Skin epidermis (tissue), 12 donors: Measurements from ENCODE around the gene APLF.
A peak's percentile ranks its signal among the peaks of the same experiment; 100 is the strongest.
"Not testable (repeated sequence)": the region's sequence is repeated elsewhere in the genome, so short reads cannot be mapped to it uniquely, and the experiment has no call there.

Experiments
- H3K27ac ChIP-seq, 21 experiments: fragments of 200-600 bp; sonication (generic) in 11 of 21; one replicate each; pipeline ENCODE4 v1.5.0; 2020; ENCODE audit warnings: mild to moderate bottlenecking in 3 of 21, inconsistent platforms in 2 of 21, moderate library complexity in 2 of 21
- H3K4me3 ChIP-seq, 7 experiments: fragments of 200-600 bp; sonication (generic) in 2 of 7; one replicate each; pipeline ENCODE4 v1.5.0; 2020; ENCODE audit warnings: inconsistent platforms in 2 of 7, mild to moderate bottlenecking in 2 of 7, moderate library complexity in 1 of 7

Gene APLF

DNA sequence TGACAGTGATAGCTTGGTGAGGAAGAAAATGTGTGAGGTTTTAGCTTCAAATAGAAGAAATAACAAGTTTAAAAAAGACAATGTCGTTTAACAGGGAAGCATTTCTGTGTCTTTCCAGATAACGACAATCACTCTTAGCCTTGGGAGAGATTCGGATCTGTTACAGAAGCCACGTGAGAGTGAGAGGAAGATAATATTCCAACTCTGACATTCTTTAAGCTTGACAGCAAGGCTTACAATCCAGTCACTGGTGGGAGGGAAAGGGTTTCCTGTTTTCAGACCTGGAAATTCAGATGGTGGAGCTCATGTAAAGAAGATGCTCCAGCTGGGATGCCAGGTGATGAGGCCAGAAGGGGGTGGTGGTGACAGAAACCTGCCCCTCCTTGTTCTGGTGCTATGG lies 31.1 kb upstream of the APLF start:
- H3K27ac ChIP-seq, result peak overlapping the region in 8 of 21 experiments; percentile 27 to 71 (median 58)

DNA sequence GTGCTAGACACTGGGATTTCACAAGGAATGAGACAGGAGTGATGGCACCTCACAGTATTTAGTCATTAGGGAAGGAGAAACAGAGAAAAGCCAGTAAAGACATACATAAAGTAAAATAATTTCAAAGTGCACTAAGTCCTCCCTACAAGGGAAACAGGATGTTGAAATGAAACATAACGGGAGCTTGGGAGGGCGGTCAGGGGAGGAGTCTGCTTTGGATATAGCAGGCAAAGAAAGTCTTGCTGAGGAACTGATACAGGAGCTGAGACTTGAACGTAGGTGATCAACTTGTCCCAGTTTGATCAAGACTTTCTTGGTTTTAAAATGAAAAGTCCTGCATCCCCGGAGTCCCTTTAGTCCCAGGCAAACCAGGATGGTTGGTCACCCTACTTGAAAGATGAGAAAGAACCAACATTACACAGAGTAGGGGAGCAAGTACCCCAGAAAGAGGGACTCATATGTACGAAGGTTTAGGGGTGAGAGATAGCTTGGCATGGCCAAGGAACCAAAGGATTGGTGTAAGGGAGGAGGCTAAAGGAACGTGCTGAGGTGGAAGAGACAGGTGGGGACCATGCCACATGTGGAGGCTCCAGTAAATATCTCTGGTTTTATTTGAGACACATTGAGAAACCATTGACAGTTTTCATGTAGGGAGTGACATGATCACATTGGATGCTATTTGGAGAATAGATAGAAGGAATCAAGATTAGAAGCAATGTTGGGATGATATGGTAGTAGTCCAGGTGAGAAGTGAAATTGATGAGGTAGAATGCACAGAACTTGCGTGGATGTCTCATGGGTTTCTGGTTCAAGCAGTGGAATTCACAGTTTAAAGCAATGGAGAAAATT lies 28.7 kb upstream of the APLF start:
- Histone ChIP-seq H3K4me3 (no peak overlapping the region), H3K27ac (peak overlapping the region in 1 of 21 experiments; percentile 24)

More for the DNA sequence above, 31.1 kb upstream of the APLF start:
- no peak overlapping the region for H3K4me3 ChIP-seq

DNA sequence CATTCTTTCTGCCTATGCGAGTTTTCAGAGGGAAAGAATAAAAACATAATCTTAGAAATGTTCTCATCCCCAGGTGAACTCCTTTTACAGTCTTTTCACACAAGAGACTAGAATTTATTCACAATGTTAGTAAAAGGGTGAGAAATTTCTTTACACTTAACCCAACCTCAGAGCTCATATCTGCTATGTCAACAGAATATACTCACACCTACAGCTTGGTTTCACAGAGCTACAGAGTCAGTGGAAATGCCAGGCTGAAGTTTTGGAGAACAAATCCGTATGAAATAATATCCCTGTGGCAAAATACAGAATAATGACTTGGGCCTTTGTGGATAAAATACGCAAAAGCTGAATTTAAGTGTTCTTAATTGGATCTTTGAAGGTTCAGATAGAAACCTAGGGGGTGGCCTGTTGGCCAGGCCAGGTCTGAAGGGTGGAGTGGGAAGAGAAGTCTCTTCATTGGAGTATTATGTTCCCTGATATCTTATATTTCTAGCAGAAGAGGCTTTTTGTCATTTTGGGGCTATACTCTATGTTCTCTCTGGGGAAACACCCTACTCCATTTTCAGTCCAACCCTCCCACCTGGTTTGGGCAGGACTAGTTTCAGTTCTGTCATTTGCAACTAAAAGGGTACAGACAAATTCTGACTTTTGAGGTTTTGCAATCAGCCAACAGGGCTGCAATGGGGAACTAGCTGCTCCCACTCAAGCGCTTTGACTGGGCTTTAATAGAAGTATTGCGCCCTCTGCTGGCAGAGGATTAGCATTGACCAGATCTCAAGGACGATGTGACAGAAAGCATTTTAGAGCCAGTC lies 26.0 kb upstream of the APLF start:
- H3K4me3 ChIP-seq, result no peak overlapping the region
- peak overlapping the region in 8 of 21 experiments; percentile 19 to 72 (median 40) for H3K27ac ChIP-seq

DNA sequence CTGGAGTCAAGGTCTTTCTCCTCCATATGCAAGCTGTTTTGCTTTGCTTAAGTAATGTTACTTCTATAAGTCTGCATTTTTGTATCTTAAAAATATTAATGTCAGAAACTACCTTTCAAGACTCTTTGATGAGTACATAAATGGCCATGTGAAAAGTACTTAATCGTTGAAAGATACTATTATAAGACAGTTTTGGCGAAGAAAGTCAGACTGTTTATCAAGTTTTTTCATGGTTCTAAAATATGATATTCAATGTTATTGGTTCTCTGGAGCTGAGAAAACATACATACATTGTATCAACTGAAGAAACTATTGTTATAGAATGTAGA lies 25.4 kb upstream of the APLF start:
- no peak overlapping the region for H3K4me3 ChIP-seq
- no peak overlapping the region for H3K27ac ChIP-seq

DNA sequence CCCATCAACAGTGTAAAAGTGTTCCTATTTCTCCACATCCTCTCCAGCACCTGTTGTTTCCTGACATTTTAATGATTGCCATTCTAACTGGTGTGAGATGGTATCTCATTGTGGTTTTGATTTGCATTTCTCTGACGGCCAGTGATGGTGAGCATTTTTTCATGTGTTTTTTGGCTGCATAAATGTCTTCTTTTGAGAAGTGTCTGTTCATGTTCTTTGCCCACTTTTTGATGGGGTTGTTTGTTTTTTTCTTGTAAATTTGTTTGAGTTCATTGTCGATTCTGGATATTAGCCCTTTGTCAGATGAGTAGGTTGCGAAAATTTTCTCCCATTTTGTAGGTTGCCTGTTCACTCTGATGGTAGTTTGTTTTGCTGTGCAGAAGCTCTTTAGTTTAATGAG lies 21.0 kb upstream of the APLF start:
- H3K4me3 ChIP-seq, H3K27ac ChIP-seq: not testable (repeated sequence)

DNA sequence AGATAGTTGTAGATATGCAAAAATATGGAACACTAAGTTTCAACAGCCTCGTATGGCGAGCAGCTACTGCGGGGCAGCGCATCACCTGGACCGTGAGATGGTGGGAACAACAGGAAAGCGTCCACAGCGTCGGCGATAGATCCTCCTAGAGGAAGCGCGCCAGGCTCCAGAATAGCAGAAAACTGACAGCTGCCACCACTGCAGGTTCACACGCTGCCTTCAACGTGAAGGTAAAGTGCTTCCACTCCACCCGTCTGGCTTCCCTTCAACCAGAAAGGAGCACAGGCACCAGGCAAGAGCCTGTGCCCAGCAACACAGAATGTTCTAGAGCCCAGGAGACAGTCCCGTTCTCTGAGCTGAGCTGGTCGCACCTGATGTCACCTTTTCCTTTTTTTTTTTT lies 20.3 kb upstream of the APLF start:
- Histone ChIP-seq H3K27ac (no peak overlapping the region), H3K4me3 (no peak overlapping the region)

DNA sequence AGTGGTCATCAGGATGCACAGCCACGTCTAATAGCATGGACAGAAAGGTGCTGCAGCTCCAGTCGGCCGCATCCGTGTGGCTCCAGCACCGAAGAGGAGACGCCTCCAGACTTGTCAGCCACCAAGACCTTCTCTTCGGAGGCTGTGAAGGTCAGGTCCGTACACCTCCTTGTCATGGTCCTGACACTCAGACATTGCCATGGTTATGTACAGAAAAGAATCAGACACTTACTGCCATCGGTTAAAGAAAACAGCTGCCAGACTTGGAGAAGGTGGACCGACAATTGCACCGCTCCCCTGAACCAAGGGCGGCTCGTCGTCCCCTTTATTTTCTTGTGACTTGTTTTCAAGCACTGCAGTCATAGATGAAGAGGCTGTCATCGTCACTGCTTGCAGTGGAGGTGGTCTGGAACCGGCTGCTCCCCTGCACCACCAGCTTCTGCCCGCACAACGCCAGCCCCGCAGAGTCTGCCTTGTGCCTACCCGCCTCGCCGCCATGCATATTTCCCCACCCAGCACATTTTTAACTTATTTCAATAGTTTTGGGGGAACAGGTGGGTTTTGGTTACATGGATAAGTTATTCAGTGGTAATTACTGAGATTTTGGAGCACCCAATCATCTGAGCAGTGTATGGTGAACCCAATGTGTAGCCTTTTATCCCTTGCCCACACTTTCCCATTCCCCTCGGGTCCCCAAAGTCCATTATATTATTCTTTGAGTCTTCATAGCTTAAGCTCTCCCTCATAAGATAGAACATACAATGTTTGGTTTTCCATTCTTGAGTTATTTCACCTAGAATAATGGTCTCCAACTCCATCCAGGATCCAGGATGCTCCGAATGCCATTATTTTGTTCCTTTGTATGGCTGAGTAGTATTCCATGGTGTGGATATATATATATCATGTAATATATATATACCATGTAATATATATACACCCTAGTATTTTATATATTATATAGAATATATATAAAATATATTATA lies 18.4 kb upstream of the APLF start:
- Histone ChIP-seq H3K27ac (no peak overlapping the region), H3K4me3 (no peak overlapping the region)

DNA sequence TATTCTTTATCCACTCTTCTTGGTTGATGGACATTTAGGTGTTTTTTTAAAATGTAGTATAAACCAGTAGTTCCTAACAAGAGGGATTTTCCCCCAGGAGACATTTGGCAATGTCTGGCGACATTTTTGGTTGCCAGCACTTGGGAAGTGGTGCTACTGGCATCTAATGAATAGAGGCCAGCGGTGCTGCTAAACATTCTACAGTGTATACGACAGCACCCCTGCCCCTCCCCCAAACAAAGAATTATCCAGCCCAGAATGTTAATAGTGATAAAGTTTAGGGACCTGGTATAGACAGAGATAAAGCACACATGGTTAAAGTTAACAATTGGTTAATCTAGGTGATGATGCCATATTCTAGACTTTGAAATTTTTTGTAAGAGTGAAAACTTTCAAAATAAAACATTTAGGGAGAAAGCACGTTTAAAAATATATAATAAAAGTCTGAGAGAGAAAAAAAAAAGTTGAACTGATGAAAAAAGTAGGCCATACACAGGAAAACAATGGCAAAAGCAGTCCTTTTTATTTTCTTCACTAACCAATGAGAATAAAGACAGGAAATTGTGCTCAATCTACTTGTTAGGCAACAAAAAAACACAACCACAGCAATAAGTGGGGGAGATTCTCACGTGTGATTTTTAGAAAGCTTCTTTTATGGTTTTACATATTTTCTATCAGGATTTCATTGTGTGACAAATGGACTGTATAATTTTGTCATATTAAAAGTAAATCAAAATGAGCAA lies 15.1 kb upstream of the APLF start:
- Histone ChIP-seq H3K27ac (peak overlapping the region in 1 of 21 experiments; percentile 29), H3K4me3 (no peak overlapping the region)

DNA sequence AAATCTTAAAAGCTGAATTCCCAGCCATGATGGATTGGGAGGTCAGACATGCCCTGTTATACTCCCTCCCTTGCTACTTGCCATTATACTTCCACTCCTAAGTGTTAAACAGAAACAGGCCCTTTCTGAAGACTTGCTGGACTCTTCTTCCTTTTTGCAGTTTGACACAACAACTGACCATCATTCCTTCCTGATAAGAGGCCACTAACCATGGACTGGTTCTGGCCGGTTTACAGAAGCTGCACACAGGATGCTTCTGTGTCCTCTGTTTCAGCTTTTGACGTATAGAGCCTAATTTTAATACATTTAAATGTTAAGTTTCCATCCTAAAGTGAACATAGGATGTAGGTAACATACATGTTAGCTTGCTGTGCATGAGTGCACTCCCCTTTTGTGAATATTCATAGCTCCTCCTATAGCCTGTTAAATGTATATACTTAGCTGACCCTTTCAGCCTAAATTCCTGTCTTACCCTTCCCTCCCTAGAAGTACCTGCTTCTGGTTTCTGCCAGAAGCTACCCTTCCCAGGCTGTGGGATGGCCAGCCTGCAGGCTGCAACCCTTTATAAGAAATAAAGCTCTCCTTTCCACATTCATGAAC lies 13.5 kb upstream of the APLF start:
- Histone ChIP-seq H3K4me3 (no peak overlapping the region), H3K27ac (peak overlapping the region in 1 of 21 experiments; percentile 30)

DNA sequence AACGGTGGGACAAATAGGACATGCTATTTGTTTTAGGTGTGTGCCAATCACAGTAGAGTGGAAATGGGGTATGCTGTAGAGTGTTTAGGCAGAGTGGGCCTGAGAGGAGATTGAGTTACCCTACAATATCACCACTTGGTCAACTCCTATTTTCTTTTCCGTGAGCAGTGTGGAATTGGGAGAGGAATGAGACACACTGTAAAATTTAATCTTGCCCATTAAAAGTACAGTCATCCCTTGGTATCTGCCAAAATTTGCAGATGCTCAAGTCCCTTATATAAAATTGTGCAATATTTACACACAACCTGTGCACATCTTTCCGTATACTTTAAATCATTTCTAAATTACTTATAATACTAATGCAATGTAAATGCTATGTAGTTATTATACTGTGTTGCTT lies 12.7 kb upstream of the APLF start:
- Histone ChIP-seq H3K27ac (no peak overlapping the region), H3K4me3 (no peak overlapping the region)

DNA sequence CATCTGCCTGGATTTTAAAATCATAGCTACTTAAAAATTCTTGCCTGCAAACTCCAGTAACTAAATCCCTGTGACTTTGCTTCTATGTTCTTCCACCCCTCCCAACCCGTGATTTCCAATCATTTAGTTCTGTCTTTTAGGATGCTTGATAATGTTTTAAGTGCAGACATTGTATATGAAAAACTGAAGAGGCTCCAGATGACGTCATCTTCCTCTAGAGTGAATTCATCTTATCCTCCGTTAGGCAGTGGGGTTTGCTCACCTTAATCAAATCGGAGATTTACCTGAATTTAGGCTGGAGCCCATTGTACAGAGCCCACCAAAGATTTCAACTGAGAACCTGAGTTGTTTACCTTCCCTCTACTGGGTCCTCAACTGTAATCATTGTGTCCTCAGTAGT lies 11.2 kb upstream of the APLF start:
- Histone ChIP-seq H3K4me3 (no peak overlapping the region), H3K27ac (no peak overlapping the region)

DNA sequence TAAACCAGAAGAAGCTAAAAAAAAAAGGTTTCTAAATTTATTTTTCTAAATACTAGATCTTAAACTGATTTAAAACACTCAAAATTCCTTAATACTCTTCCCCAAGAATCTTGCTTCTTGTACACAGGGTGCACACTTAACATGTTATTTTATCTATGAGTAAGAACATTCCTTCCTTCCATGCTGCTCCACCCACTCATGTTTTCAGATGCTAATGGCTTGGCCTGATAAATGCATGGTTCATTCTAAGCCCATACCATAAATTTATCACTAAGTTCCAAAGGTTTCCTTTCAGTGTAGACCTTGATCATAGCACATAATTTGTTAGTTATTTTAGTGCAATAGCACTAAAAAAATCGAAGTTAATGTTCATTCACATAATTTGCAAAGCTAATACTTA lies 8.4 kb upstream of the APLF start:
- H3K4me3 ChIP-seq, result no peak overlapping the region
- H3K27ac ChIP-seq, result no peak overlapping the region

DNA sequence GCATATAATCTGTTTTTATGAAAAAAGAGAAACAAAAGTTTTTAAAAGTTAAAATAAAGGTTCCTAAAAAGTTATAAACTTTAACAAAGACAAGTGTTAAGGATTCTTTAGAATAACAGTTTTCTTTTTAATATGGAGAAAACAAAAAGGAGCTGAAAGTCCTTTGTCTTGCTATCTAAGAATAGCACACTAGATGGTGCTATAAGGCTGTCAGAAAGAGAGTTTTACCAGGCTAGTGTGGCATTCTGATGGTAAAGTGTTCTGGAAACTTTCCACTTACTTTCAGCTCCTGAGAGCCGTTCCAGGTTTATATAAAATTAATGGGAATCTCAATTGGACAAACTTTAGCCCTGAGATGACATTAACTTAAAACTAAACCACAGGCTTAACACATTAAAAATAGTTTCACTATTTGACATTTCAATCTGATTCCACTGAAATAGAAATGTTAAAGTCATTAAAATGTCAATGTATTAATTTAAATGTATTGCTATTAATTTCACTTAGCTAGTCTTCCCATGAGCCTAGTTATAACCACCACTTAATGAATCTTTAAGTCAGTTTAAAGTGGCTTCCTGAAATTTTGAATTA lies 4.0 kb upstream of the APLF start:
- Histone ChIP-seq H3K4me3 (no peak overlapping the region), H3K27ac (no peak overlapping the region)

DNA sequence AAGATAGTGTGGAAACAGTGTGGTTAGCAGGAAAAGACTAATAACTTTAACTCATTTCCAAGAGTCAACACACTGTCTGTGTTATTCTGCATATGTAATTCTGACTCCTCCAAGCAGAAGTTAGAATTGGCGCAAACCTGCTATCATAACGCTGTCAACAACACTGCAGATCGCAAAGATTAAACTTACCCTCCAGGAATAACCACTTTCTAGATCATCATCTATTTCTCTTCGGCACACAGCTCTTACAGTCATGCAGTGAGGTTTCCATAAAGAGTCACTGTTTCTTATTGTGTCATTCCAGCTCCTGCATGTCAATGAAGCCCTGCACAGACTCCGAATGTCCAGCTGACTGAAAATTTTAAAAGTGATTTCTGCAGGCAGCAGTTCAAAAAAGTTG lies 2.7 kb upstream of the APLF start:
- Histone ChIP-seq H3K4me3 (no peak overlapping the region), H3K27ac (no peak overlapping the region)

DNA sequence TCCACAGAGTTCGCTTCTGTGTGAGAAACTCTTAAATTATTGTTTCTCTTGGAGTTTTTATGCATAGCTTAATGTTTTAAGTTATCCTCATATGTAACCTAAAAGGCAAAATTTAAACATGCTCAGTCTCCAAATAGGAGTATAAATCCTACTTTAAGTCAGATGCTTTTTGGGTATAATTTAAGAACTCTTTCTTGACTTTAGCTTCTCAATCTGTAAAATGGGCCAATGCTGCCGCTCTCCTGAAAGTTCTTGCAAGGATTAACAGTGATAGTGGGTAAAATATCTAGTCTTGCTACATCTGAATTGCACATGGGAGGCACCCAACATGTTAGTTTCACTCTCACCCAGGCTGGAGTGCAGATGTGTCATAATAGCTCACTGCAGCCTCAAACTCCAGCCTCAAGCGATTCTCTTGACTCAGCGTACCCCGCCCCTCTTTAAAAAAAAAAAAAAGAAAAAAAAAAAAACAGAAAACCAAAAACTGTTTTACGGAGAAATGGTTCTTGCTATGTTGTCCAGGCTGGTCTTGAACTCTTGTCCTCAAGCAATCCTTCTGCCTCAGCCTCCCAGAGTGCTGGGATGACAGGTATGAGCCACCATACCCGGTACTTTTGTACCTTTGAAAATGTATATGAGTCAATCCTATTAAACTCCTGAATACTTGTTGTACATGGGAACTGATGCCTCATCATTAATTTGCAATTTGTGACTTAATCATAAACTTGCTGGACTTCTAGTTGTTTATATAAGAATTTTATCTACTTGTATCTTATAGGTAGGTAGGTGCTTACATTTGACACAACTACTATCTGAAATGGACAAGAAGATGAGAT lies 2.1 kb upstream of the APLF start:
- Histone ChIP-seq H3K4me3 (no peak overlapping the region), H3K27ac (peak overlapping the region in 8 of 21 experiments; percentile 67 to 96 (median 88))

DNA sequence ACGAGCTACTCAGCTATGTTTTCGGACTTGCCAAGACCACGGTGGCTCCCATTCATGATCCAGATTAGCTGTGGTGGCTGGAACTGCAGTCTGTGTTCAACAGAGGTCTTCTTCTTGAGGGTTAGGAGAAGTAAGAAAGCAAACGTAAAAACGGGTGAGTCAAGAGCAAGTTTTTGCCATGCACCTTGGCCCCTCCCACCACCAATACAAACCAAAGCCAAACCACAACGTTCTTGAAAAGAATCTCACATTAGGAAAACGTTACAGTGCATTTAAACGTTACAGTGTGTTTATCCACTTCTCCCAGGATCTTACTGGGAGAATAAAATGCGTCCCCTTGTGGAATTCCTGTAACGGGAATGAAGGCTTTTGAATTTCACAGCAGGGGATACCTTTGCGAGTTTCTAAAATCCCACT lies 1.0 kb upstream of the APLF start:
- H3K4me3 ChIP-seq, result peak overlapping the region; percentile 58 to 87 (median 84)
- peak overlapping the region in 20 of 21 experiments; percentile 21 to 96 (median 86) for H3K27ac ChIP-seq

DNA sequence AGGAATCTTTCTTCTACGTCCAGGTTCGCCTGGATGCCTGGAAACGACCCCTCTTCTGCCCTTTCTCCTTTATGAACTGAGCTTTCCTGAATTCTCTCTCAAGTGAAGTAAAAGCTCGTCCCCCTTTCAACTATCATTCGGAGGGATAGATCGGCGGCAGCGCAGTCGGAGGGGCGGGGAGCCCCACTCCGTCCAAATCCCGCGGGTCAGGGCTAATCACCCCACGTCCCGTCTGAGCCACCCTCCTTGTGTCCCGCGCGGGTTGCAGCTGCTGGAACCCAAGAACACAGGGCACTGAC lies 658 bp upstream of the APLF start:
- H3K27ac ChIP-seq, result peak overlapping the region; percentile 55 to 96 (median 86)

DNA sequence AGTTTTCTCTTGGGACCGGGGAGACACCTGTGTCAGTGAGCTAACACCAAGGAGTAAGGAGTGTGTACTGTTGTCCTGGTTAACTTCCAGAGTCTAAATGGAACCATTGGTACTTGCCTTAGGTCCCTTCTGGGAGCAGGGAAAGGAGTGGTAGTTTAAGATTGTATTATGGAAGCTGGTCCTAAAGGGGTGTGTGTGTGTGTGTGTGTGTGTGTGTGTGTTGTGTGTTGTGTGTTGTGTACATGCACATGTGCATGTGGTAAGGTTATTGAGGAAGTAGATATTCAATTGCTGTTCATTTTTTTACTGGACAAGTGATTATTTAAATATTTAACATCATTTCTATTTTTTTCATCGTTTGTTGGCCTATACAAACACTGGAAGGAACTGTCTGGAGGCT lies 1.4 kb downstream of the APLF start:
- Histone ChIP-seq H3K27ac (no peak overlapping the region), H3K4me3 (no peak overlapping the region)

More for the DNA sequence above, 658 bp upstream of the APLF start:
- peak overlapping the region; percentile 58 to 87 (median 84) for H3K4me3 ChIP-seq
